Measurements from ENCODE around the gene TMEM126B. TPM values are rescaled to one million over a fixed set of nuclear protein-coding genes. Genes with fewer than 3 reads are reported as not detected.
"Not testable (repeated sequence)": the region's sequence is repeated elsewhere in the genome, so short reads cannot be mapped to it uniquely, and the experiment has no call there.

The TMEM126B gene
- total RNA-seq, 1 donor from 2014 or later: 35.5 TPM

GRCh38 chr11:85609286-85609685, 19.1 kb upstream of the TMEM126B start:
- H3K4me3 Mint-ChIP-seq; H3K36me3 Mint-ChIP-seq (ENCODE audit: low read depth); H3K27ac Mint-ChIP-seq; intact Hi-C loops (cut with micrococcal nuclease); H3K4me1 Mint-ChIP-seq; CTCF ChIA-PET; DNase-seq; H3K9me3 Mint-ChIP-seq; POLR2A ChIA-PET; ATAC-seq (ENCODE audit: low read depth); H3K27me3 Mint-ChIP-seq: not testable (repeated sequence)

GRCh38 chr11:85611643-85612042, 16.8 kb upstream of the TMEM126B start:
- intact Hi-C loops (cut with micrococcal nuclease); H3K4me1 Mint-ChIP-seq; H3K36me3 Mint-ChIP-seq (ENCODE audit: low read depth); H3K27ac Mint-ChIP-seq; H3K4me3 Mint-ChIP-seq; CTCF ChIA-PET; POLR2A ChIA-PET; ATAC-seq (ENCODE audit: low read depth); DNase-seq; H3K27me3 Mint-ChIP-seq; H3K9me3 Mint-ChIP-seq: not testable (repeated sequence)

- no peaks in the 10 kb centered on the region for H3K4me1 Mint-ChIP-seq
- POLR2A ChIA-PET: no interaction called here
Observed at GRCh38 chr11:85619499-85619898, 8.9 kb upstream of the TMEM126B start.

GRCh38 chr11:85620256-85620655, 8.1 kb upstream of the TMEM126B start:
- ChIA-PET CTCF (no interaction called here), POLR2A (no interaction called here)
- DNase-seq (no peak), ATAC-seq (ENCODE audit: low read depth) (no peak)
- Mint-ChIP-seq H3K4me1 (no peaks in the 10 kb centered on the region), H3K27me3 (peaks cover 2% of the 10 kb centered on the region), H3K27ac (no peak overlapping the region), H3K9me3 (no peaks in the 10 kb centered on the region), H3K36me3 (ENCODE audit: low read depth) (no peaks in the 10 kb centered on the region), H3K4me3 (no peak overlapping the region)
- no peak for TF ChIP-seq CTCF (IDR thresholded peaks at IDR 0.05)
- intact Hi-C loops (cut with micrococcal nuclease): no loop called here

More at GRCh38 chr11:85619499-85619898, 8.9 kb upstream of the TMEM126B start:
- Mint-ChIP-seq H3K36me3 (ENCODE audit: low read depth) (no peaks in the 10 kb centered on the region), H3K27ac (no peak overlapping the region), H3K9me3 (no peaks in the 10 kb centered on the region), H3K4me3 (no peak overlapping the region), H3K27me3 (no peaks in the 10 kb centered on the region)
- ATAC-seq (ENCODE audit: low read depth): no peak
- no peak for TF ChIP-seq CTCF (IDR thresholded peaks at IDR 0.05)
- intact Hi-C loops (cut with micrococcal nuclease): no loop called here
- CTCF ChIA-PET: no interaction called here
- no peak for DNase-seq

- peak overlapping the region; percentile 99 for H3K4me3 Mint-ChIP-seq
- peaks cover 28% of the 10 kb centered on the region for H3K4me1 Mint-ChIP-seq
- H3K27ac Mint-ChIP-seq: peak overlapping the region; percentile 94
- ChIA-PET POLR2A (interaction anchor here (0.9 to 4.3 kb wide), 3 partner anchors 21 to 228 kb away, joined by 3 to 29 read pairs (median 5); partner anchors contain the start of genes CCDC83, CREBZF and TMEM126A), CTCF (interaction anchor here (1.5 to 2.6 kb wide), 2 partner anchors 22 kb away, joined by 3 to 16 read pairs; partner anchors contain the start of gene TMEM126A)
- TF ChIP-seq CTCF (IDR thresholded peaks at IDR 0.05): no peak
- H3K27me3 Mint-ChIP-seq: peaks cover 2% of the 10 kb centered on the region
- ATAC-seq (ENCODE audit: low read depth) (no peak), DNase-seq (no peak)
- intact Hi-C loops (cut with micrococcal nuclease): no loop called here
- no peaks in the 10 kb centered on the region for H3K9me3 Mint-ChIP-seq
- H3K36me3 Mint-ChIP-seq (ENCODE audit: low read depth): peaks cover 23% of the 10 kb centered on the region
Observed at GRCh38 chr11:85626496-85626895, 1.9 kb upstream of the TMEM126B start.

GRCh38 chr11:85627332-85627997, 928 bp upstream of the TMEM126B start, which contains the start of gene DLG2:
TSS of gene DLG2 (minus strand) at chr11:85627344.
- CTCF ChIA-PET: interaction anchor here (2.6 kb wide), 1 partner anchor 21 kb away, joined by 16 read pairs; the partner anchor contains the start of gene TMEM126A
- ATAC-seq (ENCODE audit: low read depth): peak; percentile 0
- Mint-ChIP-seq H3K36me3 (ENCODE audit: low read depth) (peaks cover 31% of the 10 kb centered on the region), H3K4me1 (peaks cover 28% of the 10 kb centered on the region), H3K4me3 (peak within 1 kb of the TSS; percentile 99), H3K9me3 (no peaks in the 10 kb centered on the region), H3K27ac (peak within 1 kb of the TSS; percentile 94), H3K27me3 (peaks cover 2% of the 10 kb centered on the region)
- no peak for TF ChIP-seq CTCF (IDR thresholded peaks at IDR 0.05)
- DNase-seq: no peak
- POLR2A ChIA-PET: interaction anchor here (1.3 to 5.2 kb wide), 6 partner anchors 20 to 442 kb away, joined by 3 to 102 read pairs (median 6); partner anchors contain the start of genes CCDC83, CREBZF, PICALM and TMEM126A
- intact Hi-C loops (cut with micrococcal nuclease): no loop called here

Measured in activated B cell treated with CpG ODN at 0.5 μM for 24 hours (primary cell).